ENCODE data around the gene TNFSF9.
"Not testable (repeated sequence)": the region's sequence is repeated elsewhere in the genome, so short reads cannot be mapped to it uniquely, and the experiment has no call there.

TNFSF9 gene

DNA sequence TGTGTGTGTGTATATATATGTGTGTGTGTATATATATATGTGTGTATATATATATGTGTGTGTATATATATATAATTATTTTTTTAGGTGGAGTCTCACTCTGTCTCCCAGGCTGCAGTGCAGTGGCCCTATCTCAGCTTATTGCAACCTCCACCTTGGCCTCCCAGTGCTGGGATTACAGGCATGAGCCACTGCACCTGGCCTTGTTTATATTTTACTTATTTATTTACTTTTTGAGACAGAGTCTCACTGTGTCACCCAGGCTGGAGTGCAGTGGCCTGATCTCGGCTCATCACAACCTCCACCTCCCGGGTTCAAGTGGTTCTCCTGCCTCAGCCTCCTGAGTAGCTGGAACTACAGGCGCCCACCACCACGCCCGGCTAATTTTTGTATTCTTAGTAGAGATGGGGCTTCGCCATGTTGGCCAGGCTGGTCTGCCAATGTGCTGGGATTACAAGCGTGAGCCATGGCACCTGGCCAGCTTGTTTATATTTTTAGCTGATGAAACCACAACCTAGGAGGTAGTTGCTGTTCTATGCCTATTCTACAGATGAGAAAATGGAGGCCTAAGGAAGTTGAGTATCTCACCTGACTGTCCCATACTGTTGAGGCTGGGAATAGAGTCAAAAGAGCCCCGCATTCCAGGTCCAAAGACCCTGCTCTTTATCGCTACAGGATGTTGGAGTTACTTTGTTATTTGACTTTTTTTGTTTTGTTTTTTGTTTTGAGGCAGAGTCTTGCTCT lies 22.6 kb upstream of the TNFSF9 start:
- DNase-seq: not testable (repeated sequence)

DNA sequence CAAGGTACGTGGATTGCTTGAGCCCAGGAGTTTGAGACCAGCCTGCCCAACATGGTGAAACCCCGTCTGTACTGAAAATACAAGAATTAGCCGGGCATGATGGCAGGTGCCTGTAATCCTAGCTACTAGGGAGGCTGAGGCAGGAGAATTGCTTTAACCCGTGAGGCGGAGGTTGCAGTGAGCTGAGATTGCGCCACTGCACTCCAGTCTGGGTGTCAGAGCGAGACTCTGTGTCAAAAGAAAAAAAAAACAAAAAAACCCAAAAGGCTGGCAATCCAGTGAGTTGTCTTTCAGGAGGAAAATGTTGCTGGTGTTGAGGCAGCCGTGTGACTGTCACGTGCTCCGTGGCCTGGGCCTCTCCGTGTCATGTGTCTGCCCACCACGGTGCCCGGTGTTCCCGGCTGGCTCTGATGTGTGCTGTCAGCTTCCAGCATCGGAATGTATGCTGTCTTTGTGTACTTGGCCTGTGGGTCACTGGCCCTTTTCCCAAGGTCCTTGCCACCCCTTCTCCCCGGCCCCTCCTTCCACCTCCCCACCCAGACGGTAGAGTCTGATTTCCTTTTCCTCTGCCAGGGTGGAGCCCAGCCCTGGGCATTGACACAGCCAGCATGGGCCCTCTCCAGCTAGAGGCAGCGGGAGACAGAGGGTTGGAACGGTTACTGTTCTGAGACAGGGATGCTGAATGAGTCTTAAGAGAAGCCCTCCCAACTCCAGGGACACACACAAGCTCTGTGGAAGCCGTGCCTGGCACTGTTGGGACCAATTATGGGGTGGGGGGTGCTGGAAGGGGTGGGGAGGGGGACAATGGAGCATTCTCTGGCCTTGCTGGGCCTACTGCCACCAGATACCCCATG lies 21.5 kb upstream of the TNFSF9 start:
- DNase-seq: no peak

DNA sequence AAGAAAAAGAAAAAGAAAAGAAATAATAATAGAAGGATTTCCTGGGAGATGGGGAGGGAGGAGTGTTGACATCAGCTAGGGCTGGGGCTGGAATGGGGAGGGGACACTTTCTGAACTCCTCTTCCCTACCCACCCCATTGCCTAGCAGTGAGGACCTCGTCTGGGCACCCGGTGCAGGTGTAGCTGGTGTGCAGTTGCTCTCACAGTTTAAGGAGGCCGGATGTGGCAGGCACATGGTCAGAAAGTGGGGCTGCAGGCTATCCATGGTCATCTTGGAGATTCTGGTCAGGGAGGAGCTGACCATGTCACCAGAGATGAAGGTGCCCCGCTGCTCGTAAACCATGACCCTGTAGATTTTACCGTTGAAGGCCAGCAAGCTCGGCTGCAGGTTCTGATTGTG lies 20.2 kb upstream of the TNFSF9 start:
- no peak for DNase-seq

DNA sequence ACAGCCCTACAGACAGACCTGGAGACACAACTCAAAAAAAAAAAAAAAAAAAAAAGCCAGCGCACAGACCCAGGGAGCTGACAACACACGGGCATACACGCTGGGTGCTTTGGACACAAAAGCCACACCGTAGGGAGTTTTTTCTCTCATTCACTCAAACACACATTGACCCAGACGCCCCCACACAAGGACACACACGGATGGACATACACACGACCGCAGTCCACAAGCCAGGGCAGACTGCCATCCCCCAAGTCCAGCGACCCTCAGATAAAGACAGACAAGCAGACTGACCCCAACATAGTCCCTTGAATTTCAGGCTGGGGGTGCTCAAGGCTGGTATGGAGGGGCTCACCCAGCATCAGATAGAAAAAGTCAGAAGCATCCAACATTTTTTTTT lies 16.7 kb upstream of the TNFSF9 start:
- no peak for DNase-seq

DNA sequence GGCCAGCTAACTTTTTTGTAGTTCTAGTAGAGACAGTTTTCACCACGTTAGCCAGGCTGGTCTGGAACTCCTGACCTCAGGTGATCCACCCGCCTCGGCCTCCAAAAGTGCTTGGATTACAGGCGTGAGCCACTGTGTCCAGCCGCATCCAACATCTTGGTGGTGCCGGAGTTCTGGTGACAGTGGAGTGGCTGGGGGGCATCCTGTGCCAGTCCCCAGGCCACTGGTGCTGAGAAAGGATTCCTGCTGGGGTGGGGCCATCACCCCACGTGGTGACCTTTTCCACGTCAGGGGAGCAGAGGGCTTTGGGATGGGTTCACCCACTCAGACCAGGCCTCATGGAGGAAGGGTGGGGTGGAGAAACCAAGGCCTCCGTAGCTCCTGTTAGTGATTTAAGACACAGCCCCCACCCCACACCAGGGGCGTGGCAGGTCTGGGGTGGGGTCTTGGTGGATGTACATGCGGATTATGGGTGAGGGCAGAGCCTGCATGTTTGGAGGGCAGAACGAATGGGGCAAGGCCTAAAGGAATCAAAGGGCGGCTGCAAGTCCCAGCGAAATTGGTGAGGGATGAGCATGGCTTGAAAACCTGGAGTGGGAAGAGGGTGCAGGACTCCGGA lies 15.8 kb upstream of the TNFSF9 start:
- DNase-seq: no peak

DNA sequence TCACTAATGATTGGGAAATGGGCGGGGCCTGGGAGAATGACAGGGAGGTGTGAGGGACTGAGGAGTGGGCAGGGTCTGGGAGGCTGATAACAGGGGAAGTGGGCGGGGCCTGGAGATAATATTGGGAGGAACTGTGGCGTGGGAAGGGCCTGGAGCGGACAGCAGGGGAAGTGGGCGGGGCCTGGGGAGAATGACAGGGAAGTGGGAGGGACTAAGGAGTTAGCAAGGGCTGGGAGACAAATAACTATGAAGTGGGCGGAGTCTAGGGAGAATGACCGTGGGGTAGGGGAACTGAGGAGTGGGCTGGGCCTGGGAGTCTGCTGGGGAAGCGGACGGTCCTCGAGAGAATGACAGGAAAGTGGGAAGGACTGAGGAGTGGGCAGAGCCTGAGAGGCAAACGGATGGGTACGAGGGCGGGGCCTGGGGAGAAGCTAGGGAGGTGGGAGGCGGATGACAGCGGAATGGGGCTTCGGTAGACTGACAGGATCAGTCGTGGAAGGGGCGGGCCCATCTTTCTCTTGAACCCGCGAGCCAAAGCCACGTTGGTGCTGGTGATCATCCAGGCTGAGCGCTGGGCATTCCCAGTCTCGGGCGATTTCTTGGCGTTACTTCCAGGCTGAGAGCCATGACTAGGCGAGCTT lies 14.7 kb upstream of the TNFSF9 start:
- DNase-seq: no peak

DNA sequence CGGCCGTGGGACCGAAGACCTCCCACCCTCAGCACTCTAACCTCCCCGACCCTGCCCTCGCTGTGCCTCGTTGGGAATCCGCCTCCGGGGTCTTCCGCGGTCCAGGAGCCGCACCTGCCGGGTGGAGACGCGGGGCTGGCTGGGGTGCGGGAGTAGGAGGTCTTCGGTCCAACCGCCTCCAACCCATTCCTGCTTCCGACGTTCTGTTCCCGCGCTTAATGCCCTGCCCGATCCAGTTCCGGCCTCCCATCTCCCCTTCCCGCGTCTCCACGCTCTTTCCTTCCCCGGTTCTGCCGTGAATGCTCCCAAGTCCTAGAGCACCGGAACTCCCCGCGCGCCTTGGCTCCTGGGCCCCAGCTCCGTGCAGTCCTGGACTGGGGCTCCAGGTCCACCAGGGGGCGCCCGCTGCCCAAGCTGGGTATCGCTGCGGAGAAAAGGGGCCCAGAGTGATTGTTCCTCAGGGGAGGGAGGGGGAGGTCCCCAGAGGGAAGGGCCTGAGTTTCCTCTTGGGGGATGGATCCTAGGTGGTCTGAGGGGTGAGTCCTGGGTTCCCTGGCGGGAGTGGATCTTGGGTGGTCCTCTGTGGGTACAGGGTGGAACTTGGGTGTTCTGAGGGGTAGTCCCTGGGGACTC lies 14.1 kb upstream of the TNFSF9 start:
- no peak for DNase-seq

DNA sequence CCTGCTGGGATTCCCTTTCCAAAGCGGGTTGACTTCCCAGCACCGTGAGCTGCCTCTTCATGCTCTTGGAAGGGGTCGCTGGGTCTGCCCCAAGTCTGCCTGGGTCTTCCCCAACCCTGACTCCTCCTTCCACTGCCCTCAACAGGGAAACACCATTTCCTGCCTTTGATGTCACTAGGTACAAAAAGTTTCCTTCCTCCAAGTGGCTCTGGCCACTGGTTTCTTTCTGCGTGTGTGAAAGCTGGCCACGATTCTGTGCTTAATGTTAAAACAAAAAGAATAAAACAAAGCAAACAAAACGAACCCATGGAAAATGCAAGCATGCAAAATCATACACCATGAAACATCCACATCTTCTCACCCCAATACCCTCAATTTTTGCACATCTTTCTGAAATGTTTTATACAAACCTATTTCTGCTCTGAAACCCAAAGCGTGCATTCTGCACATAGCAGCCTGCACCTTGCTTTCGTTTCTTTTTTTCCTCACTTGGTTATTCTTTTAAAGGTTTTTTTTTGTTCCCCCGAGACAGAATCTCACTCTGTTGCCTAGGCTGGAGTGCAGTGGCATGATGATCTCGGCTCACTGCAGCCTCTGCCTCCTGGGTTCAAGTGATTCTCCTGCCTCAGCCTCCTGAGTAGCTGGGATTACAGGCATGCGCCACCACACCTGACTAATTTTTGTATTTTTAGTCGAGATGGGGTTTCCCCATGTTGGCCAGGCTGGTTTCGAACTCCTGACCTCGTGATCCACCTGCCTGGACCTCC lies 12.5 kb upstream of the TNFSF9 start:
- no peak for DNase-seq

DNA sequence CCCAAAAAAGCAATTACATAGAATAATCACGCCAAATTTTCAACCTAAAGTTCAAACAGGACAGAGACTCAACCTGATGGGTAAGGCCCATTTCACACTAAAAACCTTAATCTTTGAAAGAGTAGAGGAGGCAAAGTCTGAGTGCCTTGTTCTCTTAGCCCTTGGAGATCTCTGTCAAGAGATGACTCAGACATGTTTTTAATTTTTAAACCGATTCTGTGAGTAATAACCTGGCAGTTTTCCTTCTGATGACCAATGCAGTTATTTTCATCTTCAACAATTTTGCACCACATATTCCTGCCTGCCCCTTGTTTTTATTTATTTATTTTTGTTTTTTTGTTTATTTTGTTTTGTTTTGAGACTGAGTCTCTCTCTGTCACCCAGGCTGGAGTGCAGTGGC lies 11.5 kb upstream of the TNFSF9 start:
- no peak for DNase-seq

DNA sequence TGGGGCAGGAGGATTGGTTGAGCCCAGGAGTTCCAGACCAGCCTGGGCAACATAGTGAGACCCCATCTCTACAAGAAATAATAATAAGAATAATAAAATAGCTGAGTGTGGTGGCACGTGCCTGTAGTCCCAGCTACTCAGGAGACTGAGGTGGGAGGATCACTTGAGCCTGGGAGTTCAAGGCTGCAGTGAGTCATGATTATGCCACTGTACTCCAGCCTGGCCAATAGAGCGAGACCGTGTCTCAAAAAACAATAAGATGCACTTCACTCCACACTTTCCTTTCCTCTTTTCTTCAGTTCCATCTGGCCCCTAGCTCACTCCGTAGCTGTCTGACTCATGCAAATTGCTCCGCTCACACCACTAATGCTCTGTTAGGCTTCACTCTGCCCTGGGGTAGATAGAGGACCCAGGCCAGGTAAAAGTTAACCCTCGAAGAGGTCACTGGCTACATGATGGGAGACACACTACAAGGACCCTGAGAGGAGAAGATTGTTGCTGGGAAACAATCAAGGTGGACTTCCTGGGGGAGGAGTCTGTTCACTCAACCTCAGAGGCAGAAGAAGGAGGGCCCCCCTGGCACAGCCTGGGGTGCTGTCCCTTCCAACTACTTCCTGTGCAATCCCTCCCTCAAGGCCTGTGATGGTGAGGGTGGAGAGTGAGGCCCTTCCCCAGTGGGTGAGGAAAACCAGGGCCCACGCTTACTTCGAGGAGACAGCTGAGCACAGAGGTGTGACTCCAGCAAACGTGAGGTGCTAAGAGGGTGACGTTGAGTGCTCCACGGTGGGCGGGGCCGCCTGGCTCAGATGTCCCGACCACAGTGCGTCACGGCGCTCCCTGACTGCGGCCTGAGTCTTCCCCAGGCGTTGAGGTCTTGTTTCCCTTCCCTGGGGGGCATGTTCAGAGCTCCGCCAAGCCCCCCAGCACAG lies 8.8 kb upstream of the TNFSF9 start:
- no peak for DNase-seq

DNA sequence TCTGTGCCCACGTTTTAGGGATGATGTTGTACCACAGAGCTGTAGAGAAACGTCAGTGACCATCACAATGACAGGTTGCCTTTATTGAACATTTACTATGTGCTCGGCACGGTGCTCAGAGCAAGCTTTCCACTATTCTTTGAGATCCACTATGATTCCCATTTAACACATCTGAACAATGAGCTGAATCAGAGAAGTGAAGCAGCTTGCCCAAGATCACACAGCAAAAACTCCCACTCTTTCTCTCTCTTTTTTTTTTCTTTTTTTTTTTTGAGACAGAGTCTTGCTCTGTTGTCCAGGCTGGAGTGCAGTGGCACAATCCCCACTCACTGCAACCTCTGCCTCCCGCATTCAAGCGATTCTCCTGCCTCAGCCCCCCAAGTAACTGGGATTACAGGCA lies 8.1 kb upstream of the TNFSF9 start:
- no peak for DNase-seq

DNA sequence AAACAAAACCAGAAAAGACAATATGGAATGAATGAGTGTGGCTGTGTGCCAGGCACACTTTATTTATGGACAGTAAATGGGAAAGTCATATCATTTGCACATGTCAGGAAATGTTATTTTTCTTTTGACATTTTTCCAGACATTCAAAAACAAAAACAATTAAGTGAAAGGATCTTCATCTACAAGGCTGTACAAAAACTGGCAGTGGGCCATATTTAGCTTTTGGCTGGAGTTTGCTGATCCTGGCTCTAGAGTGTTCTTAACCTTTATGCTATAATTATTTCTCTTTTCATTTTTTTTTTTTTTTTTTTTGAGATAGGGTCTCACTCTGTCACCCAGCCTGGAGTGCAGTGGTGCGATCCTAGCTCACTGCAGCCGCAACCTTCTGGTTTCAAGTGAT lies 6.5 kb upstream of the TNFSF9 start:
- no peak for DNase-seq

DNA sequence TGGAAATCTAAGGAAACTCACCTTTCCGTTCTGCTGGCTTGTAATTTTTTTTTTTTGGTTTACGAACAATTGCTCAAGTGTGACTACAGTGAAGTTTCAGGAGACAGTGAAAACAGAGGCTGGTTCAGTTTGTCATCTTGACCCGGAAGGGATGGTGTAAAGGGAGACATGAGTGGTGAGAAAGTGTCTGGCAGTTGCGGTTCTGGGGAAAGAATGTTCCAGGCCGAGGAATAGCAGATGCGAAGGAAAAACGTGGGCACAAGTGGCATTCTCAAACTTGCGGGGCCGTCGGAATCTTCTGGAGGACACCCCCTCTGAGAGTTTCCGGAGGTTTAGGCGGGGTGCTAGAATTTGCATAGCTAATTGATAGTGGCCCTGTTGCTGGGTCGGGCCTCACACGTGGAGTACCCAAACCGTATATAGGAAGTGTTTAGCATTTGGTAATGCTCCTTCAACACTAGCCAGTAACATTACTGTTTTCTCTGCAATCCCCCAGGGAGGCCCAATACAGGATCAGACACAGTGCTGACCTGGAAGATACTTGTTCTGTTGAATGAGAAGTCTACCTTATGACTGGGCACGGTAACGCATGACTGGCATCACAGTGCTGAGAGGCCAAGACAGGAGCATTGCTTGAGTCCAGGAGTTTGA lies 2.8 kb upstream of the TNFSF9 start:
- no peak for DNase-seq

DNA sequence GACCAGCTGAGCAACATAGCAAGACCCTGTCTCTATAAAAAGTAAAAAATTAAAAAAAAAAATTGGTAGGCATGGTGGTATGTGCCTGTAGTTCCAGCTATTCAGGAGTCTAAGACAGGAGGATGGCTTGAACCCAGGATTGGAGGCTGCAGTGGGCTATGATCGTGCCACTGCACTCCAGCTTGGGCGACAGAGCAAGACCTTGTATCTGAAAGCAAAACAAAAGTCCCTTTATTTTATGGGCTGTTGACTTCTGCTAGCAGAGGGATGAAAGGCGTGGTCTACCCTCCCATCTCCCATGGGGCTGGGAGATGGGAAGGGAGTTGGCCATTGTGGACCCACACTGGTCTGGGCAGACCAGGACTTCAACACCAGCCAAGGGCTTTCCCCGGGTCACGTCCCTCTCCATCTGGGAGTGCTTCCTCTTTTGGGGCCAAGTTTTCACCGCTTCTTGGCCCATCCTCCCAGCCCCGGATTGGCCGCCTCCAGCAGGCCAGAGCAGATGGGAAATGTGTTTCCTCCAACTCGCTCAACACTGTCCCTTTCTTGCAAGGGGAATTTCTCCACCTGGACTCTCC lies 2.2 kb upstream of the TNFSF9 start:
- DNase-seq: no peak

DNA sequence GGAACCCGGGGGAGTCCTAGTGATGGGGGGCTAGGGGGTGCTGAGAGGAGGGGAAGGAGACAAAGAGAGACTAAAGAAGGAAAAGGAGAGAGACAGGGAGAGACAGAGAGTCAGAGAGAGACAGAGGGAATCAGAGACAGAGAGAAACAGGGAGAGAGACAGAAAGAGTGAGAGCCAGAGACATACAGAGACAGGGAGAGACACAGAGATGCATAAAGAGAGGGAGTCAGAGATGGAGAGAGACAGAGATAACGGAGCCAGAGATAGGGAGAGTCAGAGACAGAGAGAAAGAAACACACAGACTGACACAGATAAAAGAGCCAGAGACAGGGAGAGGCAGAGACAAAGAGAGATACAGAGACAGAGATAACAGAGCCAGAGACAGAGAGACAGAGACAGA lies 1.5 kb upstream of the TNFSF9 start:
- no peak for DNase-seq

DNA sequence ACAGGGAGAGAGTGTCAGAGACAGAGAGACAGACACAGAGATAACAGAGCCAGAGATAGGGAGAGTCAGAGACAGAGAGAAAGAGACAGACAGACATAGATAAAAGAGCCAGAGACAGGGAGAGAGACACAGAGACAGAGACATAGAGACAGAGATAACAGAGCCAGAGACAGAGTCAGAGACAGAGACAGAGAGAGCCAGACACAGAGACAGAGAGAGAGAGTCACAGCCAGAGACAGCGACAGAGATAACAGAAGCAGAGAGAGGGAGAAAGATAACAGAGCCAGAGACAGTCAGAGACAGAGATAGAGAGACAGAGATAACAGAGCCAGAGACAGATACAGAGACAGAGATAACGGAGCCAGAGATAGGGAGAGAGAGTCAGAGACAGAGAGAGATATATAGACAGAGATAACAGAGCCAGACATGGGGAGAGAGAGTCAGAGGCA lies 865 bp upstream of the TNFSF9 start:
- no peak for DNase-seq

DNA sequence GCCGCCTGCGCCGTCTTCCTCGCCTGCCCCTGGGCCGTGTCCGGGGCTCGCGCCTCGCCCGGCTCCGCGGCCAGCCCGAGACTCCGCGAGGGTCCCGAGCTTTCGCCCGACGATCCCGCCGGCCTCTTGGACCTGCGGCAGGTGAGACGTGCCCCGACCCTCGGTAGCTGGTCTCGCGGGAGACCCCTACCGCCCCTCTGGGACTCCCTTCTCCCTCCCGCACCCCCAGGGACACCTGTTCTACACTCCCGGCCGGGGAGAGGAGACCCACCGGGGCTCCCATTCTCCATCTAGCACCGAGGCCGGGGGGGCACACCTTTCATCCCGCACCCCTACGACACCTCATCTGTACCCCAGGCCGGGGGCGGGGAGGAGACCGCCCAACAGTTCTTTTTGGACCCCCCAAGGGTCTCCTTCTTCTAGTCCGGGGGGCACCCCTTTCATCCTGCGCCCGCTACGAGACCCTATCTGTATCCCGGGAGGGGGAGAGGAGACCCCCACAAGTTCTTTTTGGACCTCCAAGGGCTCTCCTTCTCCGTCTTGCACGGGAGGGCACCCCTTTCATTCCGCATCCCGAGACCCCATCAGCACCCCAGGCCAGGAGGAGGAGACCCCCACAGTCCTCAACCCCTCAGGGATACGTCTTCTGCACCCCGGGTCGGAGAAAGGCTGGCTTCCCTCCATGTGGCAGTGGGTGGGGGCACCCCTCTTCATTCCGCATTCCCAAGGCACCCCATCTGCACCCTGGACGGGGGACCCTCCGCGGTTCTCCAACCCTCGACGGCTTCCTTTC lies 533 bp downstream of the TNFSF9 start:
- DNase-seq: no peak

DNA sequence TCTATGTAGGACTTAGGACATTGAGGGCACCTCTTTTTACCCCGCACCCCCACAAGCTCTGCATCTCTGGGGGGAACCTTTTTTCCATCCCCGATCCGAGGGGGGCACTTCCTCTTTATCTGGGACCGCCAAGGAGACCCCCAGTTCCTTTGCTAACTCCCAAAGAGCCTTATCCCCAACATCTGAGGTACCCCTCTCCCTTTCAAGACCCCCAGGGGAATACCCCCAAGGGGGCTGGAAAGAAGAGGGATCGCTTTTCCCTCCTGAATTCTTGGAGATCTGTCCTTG lies 1.1 kb downstream of the TNFSF9 start:
- DNase-seq: no peak

DNA sequence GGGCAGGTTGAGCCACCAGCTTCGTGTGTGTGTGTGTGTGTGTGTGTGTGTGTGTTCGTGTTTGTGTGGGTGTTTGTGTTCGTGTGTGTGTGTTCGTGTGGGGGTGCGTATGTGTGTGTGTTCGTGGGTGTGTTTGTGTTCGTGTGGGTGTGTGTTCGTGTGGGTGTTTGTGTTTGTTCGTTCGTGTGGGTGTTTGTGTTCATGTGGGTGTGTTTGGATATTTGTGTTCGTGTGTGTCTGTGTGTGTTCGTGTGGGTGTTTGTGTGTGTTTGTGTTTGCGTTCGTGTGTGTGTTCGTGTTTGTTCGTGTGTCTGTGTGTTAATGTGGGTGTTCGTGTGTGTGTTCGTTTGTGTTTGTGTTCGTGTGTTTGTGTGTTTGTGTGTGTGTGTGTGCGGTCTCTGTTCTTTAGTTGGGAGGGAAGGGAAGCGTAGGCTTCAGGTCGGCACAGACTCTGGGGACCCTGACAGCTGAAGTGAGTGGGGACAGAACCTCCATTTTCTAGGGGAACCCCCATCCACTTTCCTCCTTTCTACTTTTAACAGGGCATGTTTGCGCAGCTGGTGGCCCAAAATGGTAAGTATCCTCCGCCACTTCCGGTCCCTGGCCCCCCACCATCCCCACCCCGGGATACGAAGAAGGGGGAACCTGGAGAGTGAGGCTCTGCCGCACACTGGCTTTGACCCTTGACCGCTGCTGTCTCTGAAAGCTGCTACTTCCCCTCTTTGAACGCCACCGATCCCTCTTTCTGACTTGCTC lies 1.6 kb downstream of the TNFSF9 start:
- DNase-seq: no peak
